Measurements from ENCODE around the gene UHMK1. TPM values are rescaled to one million over a fixed set of nuclear protein-coding genes. Genes with fewer than 3 reads are reported as not detected.

Gene UHMK1
- total and polyA plus RNA-seq, 2 of the 4 experiments (the other 2 are of a cell fraction): 15.6 to 57.9 TPM

- Histone ChIP-seq H3K23ac (ENCODE audit: low read depth, low read length) (no peak overlapping the region), H2BK5ac (ENCODE audit: low read depth, low read length, poor library complexity, severe bottlenecking) (no peak overlapping the region), H3K79me1 (ENCODE audit: low read depth in 1 of 2, low read length in 2 of 2) (peaks cover 3 to 13% of the 10 kb centered on the region in 2 experiments; a peak in 3 of 4 replicates), H3K9ac (ENCODE audit: low read depth, low read length) (no peak overlapping the region), H3K4me2 (ENCODE audit: low read depth, low read length) (no peak overlapping the region), H3K4ac (ENCODE audit: low read depth, low read length) (no peak overlapping the region), H2BK15ac (ENCODE audit: low read depth, low read length) (no peak overlapping the region), H3K27ac (ENCODE audit: insufficient read depth, low read length) (no peak overlapping the region), H3K18ac (ENCODE audit: low read depth, low read length) (no peak overlapping the region), H3K56ac (ENCODE audit: extremely low read depth, insufficient read depth, low read length) (no peak overlapping the region), H2AK9ac (replicated peaks; ENCODE audit: low read depth, low read length, poor library complexity) (no peak overlapping the region), H4K20me1 (ENCODE audit: insufficient read depth, low read length) (peaks cover 6% of the 10 kb centered on the region), H2BK20ac (ENCODE audit: low read depth, low read length) (no peak overlapping the region; the same call in 1 of the 2 replicates), H4K5ac (ENCODE audit: low read depth, low read length) (no peak overlapping the region), H2BK120ac (ENCODE audit: low read depth, low read length) (no peak overlapping the region), H3K27me3 (ENCODE audit: control insufficient read depth, insufficient read depth, low read length) (no peaks in the 10 kb centered on the region), H2AK5ac (ENCODE audit: low read depth, low read length) (no peak overlapping the region), H3K14ac (replicated peaks; ENCODE audit: low read depth, low read length) (no peak overlapping the region), H4K91ac (ENCODE audit: insufficient read depth, low read depth, low read length) (no peak overlapping the region), H3K36me3 (ENCODE audit: control insufficient read depth, insufficient read depth, low read length) (no peaks in the 10 kb centered on the region), H3K9me1 (ENCODE audit: insufficient read depth, low read length) (no peaks in the 10 kb centered on the region; the same call in 1 of the 2 replicates), H3K4me1 (ENCODE audit: control insufficient read depth, insufficient read depth, low read length) (peaks cover 6% of the 10 kb centered on the region), H4K8ac (ENCODE audit: low read depth in 2 of 2, low read length in 2 of 2) (no peak overlapping the region), H3K4me3 (ENCODE audit: insufficient read depth, low read depth, low read length) (no peak overlapping the region), H2AFZ (replicated peaks; ENCODE audit: low read length, poor library complexity) (no peak overlapping the region), H3K9me3 (ENCODE audit: control insufficient read depth, insufficient read depth, low read length) (no peaks in the 10 kb centered on the region)
- ATAC-seq (ENCODE audit: low read depth) (no peak), DNase-seq (no peak)
- in situ Hi-C loops (cut with MboI; ENCODE audit: low sequenced_read_pairs): no loop called here
- ChIA-PET CTCF (interaction anchor here (0.6 kb wide), 1 partner anchor 206 kb away, joined by 3 read pairs; no protein-coding TSS in a partner anchor), POLR2A (ENCODE audit: unreplicated experiment) (no interaction called here)
- dilution Hi-C loops (cut with HindIII; ENCODE audit: low sequenced_read_pairs, unreplicated experiment): no loop called here
- intact Hi-C loops (cut with micrococcal nuclease): no loop called here
- no TSS peak for BruUV-seq (replicated peaks)
- no peak for TF ChIP-seq MAZ (IDR thresholded peaks at IDR 0.05; ENCODE audit: borderline replicate concordance, low read depth, low read length)
- TF ChIP-seq MAFK (IDR thresholded peaks at IDR 0.05; ENCODE audit: low read depth, low read length): no peak
- TF ChIP-seq POLR2A (IDR thresholded peaks at IDR 0.05; ENCODE audit: low read depth, low read length): no peak
- no peak for TF ChIP-seq FOS (IDR thresholded peaks at IDR 0.05; ENCODE audit: low read depth, low read length)
- TF ChIP-seq NFE2L2 (IDR thresholded peaks at IDR 0.05; ENCODE audit: low read depth, low read length): no peak
- no peak for TF ChIP-seq CTCF (conservative IDR thresholded peaks at IDR 0.05; ENCODE audit: low read depth, low read length)
- no peak for TF ChIP-seq CEBPB (IDR thresholded peaks at IDR 0.05; ENCODE audit: low read depth, low read length)
- no peak for TF ChIP-seq USF2 (IDR thresholded peaks at IDR 0.05; ENCODE audit: low read depth, low read length)
- TF ChIP-seq RFX5 (IDR thresholded peaks at IDR 0.05; ENCODE audit: low read depth, low read length): no peak
- TF ChIP-seq MXI1 (IDR thresholded peaks at IDR 0.05; ENCODE audit: borderline replicate concordance, low read depth, low read length): no peak
- TF ChIP-seq CHD1 (IDR thresholded peaks at IDR 0.05; ENCODE audit: low read depth, low read length): no peak
- whole genome bisulfite sequencing, 2 experiments (ENCODE audit: extremely low coverage in 2 of 2, insufficient read length in 1 of 2): 50% methylated on average over 1 of the region's 3 CpGs; no CpG with 5 or more reads in 1 of the 2 experiments
These were observed 59.9 kb downstream of the UHMK1 start for GRCh38 chr1:162557536-162557935.

All from IMR-90 (cell line).